HG03097 (cell line): Measurements from ENCODE around the gene FRYL.

Source experiments
- ATAC-seq: cut with Tn5 transposase; IDR thresholded peaks from one replicate; pipeline ENCODE4 v1.9.1; 2021; ENCODE audit not compliant: unreplicated experiment, low FRiP score

Gene FRYL

GRCh38 chr4:48499551-48500066 lies 280.5 kb downstream of the FRYL start:
- peak; percentile 66 for ATAC-seq

GRCh38 chr4:48498895-48499294 lies 281.2 kb downstream of the FRYL start:
- no peak for ATAC-seq

- no peak for ATAC-seq
Measured at GRCh38 chr4:48495941-48496340, 284.1 kb downstream of the FRYL start.

- no peak for ATAC-seq
Measured at GRCh38 chr4:48493452-48494100, 286.5 kb downstream of the FRYL start.

GRCh38 chr4:48491514-48492176 lies 288.4 kb downstream of the FRYL start:
- ATAC-seq: no peak

GRCh38 chr4:48490680-48491513 lies 289.2 kb downstream of the FRYL start:
- no peak for ATAC-seq

- ATAC-seq: no peak
Measured at GRCh38 chr4:48490012-48490679, 289.9 kb downstream of the FRYL start, which contains the start of gene ZAR1. TSS of gene ZAR1 (plus strand) at chr4:48490252. CDS start at chr4:48490292, 40 bp downstream.

- no peak for ATAC-seq
Measured at GRCh38 chr4:48489683-48490011, 290.4 kb downstream of the FRYL start.

GRCh38 chr4:48484494-48485168 lies 295.4 kb downstream of the FRYL start:
- no peak for ATAC-seq

- ATAC-seq: no peak
Measured at GRCh38 chr4:48483777-48484493, 296.1 kb downstream of the FRYL start.

- no peak for ATAC-seq
Measured at GRCh38 chr4:48483006-48483776, 296.9 kb downstream of the FRYL start, which contains the start of gene SLC10A4. TSS of gene SLC10A4 (plus strand) at chr4:48483343. CDS start at chr4:48483562, 219 bp downstream.

- no peak for ATAC-seq
Measured at GRCh38 chr4:48481581-48481980, 298.5 kb downstream of the FRYL start.

GRCh38 chr4:48478273-48478672 lies 301.8 kb downstream of the FRYL start:
- no peak for ATAC-seq

- no peak for ATAC-seq
Measured at GRCh38 chr4:48475770-48476169, 304.3 kb downstream of the FRYL start.

- no peak for ATAC-seq
Measured at GRCh38 chr4:48472794-48473193, 307.3 kb downstream of the FRYL start.

GRCh38 chr4:48470570-48470969 lies 309.5 kb downstream of the FRYL start:
- ATAC-seq: no peak

- ATAC-seq: no peak
Measured at GRCh38 chr4:48470137-48470536, 309.9 kb downstream of the FRYL start.

GRCh38 chr4:48467891-48468290 lies 312.2 kb downstream of the FRYL start:
- ATAC-seq: no peak

- ATAC-seq: no peak
Measured at GRCh38 chr4:48467442-48467841, 312.6 kb downstream of the FRYL start.
